ENCODE results near the gene PLAC8.
"Not testable (repeated sequence)": the region's sequence is repeated elsewhere in the genome, so short reads cannot be mapped to it uniquely, and the experiment has no call there.

The PLAC8 gene

DNA sequence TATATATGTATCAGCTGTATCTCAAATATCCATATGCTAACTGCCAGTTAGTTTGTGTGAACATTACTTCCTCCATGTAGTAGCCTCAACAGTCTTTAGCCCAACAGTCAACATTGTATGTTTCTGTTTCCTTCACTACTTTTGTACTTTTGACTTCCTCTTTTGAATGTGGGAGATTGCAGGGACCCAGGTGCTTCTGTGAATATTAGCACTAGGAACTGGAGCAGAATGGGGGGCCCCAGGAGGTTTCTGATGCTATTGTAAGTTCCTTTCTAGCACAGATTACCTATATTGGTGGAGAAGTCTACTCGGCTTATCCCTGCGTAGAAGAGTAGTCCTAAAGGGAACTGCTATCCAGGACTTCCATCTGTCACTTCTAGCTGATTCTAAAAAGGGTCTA, 2.3 kb downstream of the PLAC8 start:
- DNase-seq, result no peak

DNA sequence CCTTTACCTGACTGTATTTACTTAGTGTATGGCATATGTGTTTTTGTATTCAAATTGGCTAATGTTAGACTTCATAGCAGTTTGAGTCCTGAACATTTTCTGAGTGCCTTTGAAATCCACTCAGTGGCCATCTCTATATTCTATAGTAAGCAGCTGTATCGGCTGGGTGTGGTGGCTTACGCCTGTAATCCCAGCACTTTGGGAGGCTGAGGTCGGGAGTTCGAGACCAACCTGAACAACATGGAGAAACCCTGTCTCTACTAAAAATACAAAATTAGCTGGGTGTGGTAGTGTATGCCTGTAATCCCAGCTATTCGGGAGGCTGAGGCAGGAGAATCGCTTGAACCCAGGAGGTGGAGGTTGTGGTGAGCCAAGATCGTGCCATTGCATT, 2.8 kb downstream of the PLAC8 start:
- not testable (repeated sequence) for DNase-seq

DNA sequence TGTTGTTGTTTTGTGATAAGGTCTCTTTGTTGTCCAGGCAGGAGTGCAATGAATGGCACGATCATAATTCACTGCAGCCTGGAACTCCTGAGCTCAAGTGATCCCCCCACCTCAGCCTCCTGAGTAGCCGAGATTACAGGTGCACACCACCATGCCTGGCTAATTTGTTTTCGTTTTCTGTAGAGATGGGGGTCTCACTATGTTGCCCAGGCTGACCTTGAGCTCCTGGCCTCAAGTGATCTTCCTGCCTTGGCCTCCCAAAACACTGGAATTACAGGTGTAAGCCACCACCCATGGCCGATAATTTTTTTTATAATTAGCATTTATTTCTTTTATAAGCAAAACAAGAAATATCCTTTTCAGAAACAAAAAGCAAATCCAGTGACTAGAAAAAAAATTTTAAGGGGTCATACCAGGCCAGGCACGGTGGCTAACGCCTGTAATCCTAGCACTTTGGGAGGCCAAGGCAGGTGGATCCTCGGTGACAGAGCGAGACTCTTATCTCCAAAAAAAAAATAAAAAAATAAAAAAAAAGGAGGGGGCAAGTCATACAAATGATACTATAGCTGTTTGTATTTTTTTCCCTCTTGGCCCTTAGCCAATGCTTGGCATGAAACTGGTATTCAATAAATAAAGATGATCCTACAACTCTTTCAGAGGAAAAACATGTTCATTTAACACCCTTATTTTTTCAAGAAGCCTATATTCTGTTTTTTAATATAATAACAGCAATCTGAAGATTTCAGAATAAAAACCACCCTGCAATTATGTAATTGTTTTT, 3.4 kb downstream of the PLAC8 start:
- no peak for DNase-seq

DNA sequence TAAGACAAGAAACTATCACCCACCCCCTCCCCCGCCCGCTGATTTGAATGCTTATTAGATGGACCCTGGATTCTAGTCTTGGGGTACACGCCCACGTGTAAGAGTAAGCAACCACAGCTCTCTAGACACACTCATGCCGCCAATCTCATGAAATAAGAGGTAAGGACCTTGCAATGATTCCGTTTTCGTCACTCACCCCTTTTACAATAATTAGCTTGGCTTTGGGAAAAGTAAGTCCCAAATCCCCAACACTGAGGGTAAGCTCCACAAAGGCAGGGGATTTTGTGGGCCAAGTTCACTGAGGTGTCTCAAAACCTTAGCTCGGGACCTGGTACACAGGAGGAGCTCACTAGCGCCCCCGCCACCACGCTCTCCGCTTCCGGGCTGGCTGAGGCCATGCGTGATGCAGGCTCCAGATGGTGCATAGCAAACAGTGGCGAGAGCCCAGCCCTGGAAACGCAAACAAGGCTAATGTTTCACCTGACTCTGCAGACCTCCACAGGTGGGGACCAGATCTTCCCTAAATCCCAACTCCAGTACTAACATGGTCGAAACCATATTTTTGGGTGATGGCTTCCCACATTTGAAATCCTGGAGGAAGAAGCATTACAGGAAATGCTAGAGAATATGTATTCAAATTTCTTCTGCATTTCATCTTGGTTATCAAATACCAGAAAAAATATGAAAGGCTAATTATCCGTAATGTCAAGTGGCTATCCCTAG, 4.1 kb downstream of the PLAC8 start:
- peak; percentile 76 for DNase-seq

DNA sequence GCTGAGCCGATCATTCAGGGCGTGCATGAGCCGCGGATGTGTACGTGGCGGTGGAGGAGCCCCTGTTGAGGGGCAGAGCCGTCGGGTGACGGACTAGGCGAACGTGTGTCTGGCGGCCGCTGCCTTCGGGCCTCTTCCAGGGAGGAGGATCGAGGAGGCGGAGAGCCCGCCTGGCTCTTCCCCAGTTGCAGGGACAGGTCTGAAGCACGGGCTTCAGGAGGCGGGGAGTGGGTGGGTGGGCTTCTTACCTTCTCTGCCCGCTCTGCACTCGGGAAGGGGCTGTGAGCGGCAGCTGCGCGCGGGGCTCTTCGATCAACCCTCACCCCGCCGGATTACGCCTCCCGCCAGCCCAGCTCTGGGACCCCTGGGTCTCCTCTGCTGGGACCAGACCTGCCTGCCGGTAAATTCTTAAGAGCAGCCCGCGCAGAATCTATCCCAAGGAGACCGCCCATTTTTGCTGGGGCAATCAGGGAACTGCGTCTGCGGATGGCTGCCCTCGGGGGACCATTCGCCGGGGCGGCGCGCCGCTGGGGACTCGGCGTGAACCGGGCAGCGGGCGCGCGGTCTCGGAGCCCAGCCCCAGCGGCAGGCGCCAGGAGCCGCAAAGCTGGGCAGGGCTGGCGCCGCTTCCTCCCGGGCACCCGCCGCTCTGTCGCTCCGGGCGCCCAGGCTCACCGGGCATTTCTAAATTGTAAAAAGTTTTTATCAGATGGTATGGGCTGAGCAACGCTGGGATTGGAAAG, 4.9 kb downstream of the PLAC8 start:
- peak; percentile 28 for DNase-seq

DNA sequence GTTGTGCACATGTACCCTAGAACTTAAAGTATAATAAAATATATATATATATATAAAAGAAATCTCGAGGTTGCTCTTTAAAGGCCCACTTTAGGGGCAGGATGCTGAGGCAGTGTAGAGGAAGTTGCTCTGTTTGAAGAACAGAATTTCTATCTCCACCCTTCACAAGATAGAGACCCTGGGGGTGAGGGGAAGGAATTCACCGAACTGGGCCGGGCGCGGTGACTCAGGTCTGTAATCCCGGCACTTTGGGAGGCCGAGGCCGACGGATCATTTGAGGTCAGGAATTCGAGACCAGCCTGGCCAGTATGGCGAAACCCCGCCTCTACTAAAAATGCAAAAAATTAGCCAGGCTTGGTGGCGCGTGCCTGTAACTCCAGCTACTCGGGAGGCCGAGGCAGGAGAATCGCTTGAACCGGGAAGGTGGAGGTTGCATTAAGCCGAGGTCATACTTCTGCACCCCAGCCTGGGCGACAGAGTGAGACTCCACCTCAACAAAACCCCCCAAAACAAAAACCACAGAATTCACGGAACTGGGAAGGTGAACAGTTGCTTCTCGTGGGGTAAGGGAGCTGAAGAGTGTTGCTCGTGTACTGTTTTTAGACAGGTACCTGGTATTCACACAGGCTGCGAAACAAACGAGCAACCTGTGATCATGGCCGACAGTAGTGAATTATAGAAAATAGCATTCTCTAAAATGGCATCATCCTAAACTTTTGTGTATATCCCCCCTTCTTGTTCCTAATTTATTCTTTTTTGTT, 6.2 kb downstream of the PLAC8 start:
- no peak for DNase-seq

DNA sequence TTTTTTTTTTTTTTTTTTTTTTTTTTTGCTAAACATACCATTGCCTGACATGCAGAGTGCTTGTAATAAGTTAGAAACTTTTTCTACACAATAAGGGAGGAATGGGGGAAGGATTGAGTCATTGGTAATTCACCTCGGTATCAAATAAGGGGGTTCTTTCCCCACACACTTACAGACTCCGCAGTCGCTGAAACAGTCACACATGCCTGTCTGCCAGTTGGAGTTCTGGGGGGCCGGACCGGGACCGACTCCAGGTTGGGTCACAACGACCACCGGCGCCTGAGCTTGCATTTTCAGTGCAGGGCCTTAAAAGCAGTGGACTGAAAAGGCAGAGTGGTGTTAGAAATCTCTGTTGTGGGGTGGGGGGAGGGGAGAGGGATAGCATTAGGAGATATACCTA, 6.9 kb downstream of the PLAC8 start:
- no peak for DNase-seq

DNA sequence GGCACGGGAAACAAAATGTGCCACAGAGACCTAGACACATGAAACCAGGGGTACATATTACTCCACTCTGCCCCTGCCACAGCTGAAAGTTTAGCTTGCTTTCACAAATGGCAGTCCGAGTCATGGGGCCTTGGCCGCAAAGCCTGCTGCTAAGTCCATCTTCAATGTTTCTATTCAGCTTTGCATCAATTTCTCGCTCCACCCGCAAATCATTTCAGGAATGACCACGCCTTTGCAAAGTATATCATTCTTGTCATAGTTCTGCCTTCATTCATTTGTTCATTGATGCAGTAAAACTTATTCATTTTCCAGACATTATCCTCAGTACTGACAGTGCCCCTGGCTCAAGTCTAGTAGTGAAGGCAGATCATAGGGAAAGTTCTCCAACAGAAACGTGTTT, 9.5 kb downstream of the PLAC8 start:
- no peak for DNase-seq

DNA sequence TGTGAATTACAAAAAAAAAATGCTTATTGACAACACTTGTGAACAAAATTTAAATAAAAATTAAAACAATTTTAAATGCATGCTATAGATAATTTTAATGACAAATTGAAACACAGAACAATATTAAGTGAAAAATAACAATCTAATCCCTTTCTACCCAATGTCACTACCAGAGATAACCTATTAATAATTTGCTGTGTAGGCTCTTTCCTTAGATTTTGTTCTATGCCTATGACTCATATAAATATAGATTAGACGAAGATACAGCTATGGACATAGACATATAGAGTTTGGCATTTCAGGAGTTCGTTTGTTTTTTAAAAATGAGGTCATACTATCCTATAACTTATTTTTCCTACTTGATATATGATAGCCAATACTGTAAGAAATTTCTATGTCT, 18.1 kb downstream of the PLAC8 start:
- DNase-seq, result no peak

DNA sequence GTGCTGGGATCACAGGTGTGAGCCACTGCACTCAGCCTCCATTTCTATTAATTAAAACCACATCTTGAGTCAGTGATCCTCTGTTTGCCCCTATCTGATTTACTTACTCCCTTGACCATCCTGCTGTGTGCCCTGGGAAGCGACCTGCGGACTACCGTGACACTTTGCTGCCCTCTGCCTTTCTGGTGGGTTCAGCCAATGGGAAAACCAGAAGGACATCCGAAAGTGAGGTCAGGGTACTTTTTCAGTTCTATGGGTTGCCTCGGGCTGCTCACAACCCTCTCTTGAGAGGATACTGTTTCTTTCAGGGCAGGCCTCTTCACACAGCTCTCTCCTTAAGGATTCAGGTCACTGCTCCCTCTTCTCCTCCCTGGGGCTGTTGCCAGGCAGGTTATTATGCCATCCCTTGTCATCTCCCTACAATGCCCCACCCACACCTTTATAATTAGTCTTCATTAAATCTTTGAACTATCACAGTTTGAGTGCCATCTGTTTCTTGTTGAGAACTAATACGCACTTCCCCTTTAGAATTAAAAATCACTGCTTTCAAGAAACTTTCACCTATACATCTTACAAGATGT, 21.4 kb downstream of the PLAC8 start:
- no peak for DNase-seq

DNA sequence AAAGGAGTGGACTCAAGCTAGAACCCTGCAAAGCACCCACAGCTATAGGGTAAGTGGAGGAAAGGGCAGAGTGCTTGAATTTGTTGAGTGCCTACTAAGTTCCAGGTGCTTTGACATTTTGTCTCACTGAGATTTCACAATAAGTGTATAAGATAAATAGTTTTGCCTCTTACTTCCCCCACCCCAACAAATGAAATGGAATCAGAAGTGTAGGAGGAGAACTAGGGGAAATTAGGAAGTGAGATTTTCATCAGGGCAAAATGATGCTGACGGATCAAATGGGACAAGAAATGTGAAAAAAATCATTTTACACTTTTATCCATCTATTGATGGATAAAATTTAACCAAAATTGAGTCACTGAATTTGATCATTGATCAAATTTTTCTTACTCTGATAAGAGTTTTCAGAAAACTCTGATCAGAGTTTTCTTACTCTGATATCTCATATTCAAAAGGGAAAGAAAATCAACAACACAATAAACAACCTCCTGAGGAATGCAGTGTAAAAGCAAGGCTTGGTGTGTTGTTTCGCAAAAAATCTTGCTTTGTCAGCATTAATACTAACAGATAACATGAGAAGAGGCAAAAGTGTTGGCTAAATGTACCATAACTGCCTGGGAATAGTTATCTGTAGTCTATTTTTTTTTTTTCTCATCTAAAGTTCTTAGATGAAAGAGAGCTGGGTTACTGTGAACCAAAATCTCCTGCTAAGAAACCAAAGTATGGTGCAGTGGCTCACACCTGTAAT, 24.9 kb downstream of the PLAC8 start:
- no peak for DNase-seq

DNA sequence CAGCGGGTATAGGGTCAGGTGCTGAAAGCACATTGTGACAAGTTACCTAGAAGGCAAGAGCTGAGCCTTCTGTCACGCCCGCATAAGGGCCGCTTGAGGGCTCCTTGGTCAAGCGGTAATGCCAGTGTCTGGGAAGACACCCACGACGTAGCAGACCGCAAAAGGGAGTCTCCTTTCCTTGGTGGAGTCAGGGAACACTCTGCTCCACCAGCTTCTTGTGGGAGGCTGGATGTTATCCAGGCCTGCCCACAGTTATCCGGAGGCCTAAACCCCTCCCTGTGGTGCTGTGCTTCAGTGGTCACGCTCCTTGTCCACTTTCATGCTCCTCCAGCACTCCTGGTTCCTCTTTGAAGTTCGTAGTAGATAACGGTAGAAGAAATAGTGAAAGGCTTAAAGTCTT, 29.6 kb downstream of the PLAC8 start:
- not testable (repeated sequence) for DNase-seq

DNA sequence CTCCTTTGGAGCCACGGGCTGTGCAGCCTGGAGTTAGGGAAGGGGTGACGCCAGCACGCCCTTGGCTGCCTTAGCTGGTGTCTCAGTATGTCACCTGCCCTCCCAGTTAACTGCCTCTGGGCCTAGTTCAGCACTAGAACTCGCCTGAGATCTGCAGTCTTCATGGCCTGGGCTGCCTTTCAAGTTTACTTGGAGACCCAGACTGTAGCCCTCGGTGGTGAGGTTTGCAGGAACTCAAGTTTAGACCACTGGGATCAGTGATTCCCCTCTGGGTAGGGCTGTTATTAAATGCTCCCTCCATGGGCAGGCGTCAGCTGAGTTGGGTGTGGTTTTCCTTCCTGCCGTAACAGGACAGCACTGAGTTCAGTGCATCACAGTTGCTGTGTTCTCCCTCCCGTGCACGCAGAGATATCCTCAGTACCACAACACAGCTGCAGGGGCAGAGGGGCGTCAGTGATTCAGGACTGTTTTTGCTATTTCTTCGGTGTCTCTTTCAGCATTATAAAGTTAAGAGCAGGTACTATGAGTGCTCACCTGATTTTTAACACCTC, 30.5 kb downstream of the PLAC8 start:
- no peak for DNase-seq

DNA sequence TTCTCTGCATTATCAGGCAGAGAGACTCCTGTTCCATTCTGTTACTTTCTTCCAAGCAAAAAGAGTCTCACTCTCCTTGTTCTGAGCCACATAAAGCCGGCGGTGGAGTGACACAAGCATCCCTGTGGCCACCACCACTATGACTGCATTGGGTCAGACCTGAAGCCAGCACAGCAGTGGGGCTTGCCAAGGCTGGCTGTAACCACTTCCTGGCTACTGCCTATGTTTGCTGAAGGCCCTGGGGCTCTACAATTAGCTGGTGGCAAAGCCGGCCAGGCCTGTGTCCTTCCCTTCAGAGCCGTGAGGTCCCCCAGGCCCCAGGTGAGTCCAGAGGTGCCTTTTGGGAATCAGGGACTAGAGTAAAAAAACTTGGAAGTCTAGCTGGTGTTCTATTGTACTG, 31.8 kb downstream of the PLAC8 start:
- no peak for DNase-seq

DNA sequence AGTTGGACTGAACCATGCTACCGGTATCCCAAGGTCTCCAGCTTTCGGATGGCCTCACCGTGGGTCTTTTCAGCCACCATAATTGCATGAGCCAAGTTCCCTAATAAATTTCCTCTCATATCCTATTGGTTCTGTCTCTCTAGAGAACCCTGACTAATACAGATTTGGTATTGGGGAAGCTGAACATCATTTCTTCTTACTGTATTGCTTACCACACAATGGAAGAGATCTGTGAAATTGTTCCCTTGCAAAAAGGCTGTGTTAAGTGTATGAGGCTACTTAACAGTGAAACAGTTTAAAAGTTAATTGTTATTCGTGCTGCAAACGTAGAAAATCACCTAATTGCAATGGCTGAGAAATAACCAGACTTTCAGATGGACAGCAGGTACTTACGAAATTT, 34.0 kb downstream of the PLAC8 start:
- no peak for DNase-seq

DNA sequence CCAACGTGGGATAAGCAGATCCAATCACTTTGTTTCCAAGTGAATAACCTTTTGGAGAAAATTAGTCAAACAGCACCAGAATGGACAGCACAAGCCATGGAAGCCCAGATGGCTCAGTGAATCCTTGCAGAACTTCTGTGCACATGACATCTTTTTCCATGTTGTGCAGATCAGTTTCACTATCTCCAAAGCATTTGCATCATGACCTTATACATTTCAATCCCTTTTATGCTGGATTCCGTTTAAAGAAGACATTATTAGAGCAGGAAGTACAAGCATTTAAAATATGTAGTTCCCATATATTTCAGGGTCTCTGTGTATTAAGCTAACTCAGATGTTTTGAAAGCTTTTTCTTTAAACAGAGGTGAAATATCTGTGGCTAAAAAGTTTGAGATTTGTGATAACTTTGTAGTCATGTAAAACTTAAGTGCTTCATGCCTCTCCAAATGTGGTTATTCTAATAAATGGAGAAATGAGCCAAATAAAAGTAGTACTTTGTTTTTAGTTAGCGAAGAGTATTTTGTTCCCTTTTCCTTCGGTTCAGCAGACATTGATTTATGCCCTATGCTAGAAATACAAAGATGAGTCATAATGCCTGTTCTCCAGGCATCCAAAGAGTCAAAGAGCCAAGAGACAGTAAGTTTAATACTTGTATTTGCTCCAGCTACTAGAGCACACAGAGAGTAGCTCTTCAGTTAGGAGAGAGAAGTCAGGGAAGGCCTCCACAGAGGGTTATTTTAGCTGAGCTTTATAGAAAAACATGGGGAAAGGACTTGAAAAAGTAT, 39.0 kb downstream of the PLAC8 start:
- DNase-seq, result peak; percentile 87

DNA sequence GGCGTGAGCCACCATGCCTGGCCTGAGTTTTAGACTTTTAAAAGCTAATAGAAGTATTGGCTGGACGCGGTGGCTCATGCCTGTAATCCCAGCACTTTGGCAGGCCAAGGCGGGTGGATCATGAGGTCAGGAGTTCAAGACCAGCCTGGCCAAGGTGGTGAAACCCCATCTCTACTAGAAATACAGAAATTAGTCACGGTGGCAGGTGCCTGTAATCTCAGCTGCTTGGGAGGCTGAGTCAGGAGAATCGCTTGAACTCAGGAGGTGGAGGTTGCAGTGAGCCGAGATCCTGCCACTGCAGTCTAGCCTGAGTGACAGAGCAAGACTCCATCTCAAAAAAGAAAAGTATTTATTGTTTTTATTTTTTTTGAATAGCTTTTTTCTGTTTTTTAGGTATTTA, 39.7 kb downstream of the PLAC8 start:
- DNase-seq, result not testable (repeated sequence)

DNA sequence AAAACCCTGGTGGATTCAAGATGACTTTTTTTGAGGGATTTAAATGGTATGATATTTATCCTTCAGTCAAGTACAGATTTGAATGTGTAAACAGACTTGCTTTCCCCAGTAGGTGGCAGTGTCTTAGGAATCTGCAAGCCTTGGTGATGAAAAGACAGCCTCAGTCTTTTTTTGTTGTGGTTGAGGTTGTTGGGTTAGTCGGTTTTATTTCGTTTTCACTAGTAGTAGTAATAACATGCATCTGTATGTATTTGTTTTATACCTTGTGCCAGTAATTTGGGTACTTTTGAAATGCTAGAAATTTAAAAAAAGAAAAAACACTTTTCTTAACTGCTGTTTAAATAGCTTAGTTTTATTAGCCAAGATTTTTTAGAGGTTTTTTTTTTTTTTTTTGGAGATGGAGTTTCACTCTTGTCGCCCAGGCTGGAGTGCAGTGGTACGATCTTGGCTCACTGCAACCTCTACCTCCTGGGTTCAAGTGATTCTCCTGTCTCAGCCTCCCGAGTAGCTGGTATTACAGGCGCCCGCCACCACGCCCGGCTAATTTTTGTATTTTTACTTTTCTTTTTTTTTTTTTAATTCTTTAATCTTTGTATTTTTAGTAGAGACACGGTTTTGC, 40.3 kb downstream of the PLAC8 start:
- peak; percentile 81 for DNase-seq

DNA sequence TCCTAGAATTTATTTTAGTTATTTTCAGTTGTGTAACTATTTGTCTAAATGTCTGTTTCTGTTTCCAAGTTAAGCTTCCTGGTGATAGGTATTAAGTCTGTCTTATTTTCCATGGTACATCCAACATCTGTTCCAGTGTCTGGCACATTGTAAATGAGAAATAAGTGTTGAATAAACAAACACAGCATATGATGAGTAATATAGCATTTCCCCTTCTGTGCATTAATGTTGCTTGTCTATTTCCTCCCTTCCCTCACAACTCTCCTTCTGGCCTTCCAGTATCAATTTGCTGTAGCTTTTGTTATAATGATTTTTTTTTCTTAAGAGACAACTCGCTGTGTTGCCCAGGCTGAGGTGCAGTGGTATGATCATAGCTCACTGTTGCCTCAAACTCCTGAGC, 43.4 kb downstream of the PLAC8 start:
- no peak for DNase-seq

DNA sequence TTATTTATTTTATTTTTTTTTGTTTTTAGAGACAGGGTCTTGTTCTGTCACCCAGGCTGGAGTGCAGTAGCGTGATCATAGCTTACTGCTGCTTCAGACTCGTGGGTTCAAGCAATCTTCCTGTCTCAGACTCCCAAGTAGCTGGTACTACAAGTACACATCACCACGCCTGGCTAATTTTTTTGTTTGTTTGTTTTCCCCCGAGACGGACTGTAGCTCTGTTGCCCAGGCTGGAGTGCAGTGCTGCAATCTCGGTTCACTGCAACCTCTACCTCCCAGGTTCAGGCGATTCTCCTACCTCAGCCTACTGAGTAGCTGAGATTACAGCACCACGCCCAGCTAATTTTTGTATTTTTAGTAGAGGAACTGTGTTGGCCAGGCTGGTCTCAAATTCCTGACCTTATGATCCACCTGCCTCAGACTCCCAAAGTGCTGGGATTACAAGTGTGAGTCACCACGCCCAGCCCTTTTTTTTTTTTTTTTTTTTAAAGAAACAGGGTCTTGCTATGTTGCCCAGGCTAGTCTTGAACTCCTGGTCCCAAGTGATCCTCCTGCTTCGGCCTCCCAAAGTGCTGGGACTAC, 47.4 kb downstream of the PLAC8 start:
- no peak for DNase-seq
